RWPE1 (cell line): ENCODE results near the gene EDRF1.

Source experiments
- CTCF ChIA-PET: fragments of 350-600 bp; sonication (Branson Sonifier 250); formaldehyde crosslinking; extraction: SDS; loops from one replicate; lab custom pipeline; 2021; lab: Yijun Ruan, JAX
- POLR2A ChIA-PET: fragments of 400-600 bp; formaldehyde crosslinking; extraction: SDS; loops from one replicate; lab custom pipeline; 2020; ENCODE audit warnings: antibody characterized with exemption; ENCODE audit not compliant: low non-redundant PET; lab: Yijun Ruan, JAX
- DNase-seq: peaks from one replicate; pipeline ENCODE4 v3.0.0; 2012; ENCODE audit warnings: low spot score
- H3K27ac ChIP-seq: fragments of 450-650 bp; 2 replicates; pipeline ENCODE4 v1.5.1; 2017
- CTCF ChIP-seq: fragments of 450-650 bp; conservative IDR thresholded peaks from 2 replicates; pipeline ENCODE4 v1.5.1; 2017; ENCODE audit warnings: low read depth, mild to moderate bottlenecking

Gene EDRF1

GRCh38 chr10:125721035-125721434, 1.5 kb downstream of the EDRF1 start:
- ChIA-PET POLR2A (no interaction called here), CTCF (interaction anchor here (0.6 kb wide), 2 partner anchors 262 to 1112 kb away, joined by 3 read pairs; no protein-coding TSS in a partner anchor)
- TF ChIP-seq CTCF, result no peak
- DNase-seq, result no peak
- H3K27ac ChIP-seq, result no peak overlapping the region

- no peak for DNase-seq
- no peak overlapping the region for H3K27ac ChIP-seq
- no peak for TF ChIP-seq CTCF
- POLR2A ChIA-PET, result no interaction called here
- CTCF ChIA-PET, result interaction anchor here (0.5 kb wide), 1 partner anchor 14 kb away, joined by 4 read pairs; no protein-coding TSS in a partner anchor
Observed at GRCh38 chr10:125722811-125723210, 3.3 kb downstream of the EDRF1 start.

GRCh38 chr10:125726914-125727313, 7.4 kb downstream of the EDRF1 start:
- no peak for TF ChIP-seq CTCF
- ChIA-PET CTCF (interaction anchor here (0.6 kb wide), 1 partner anchor 20 kb away, joined by 4 read pairs; no protein-coding TSS in a partner anchor), POLR2A (no interaction called here)
- H3K27ac ChIP-seq, result no peak overlapping the region
- DNase-seq, result no peak

GRCh38 chr10:125727436-125727835, 7.9 kb downstream of the EDRF1 start:
- no peak overlapping the region for H3K27ac ChIP-seq
- CTCF ChIA-PET, result interaction anchor here (0.6 kb wide), 1 partner anchor 20 kb away, joined by 4 read pairs; no protein-coding TSS in a partner anchor
- no peak for TF ChIP-seq CTCF
- POLR2A ChIA-PET, result no interaction called here
- DNase-seq, result no peak

- ChIA-PET POLR2A (no interaction called here), CTCF (interaction anchor here (0.9 to 1.4 kb wide), 2 partner anchors 11 to 1351 kb away, joined by 3 to 4 read pairs; no protein-coding TSS in a partner anchor)
- no peak for TF ChIP-seq CTCF
- no peak for DNase-seq
- no peak overlapping the region for H3K27ac ChIP-seq
Observed at GRCh38 chr10:125734148-125734547, 14.6 kb downstream of the EDRF1 start.

GRCh38 chr10:125734823-125735222, 15.3 kb downstream of the EDRF1 start:
- DNase-seq, result no peak
- CTCF ChIA-PET, result interaction anchor here (1.4 kb wide), 1 partner anchor 10 kb away, joined by 4 read pairs; no protein-coding TSS in a partner anchor
- POLR2A ChIA-PET, result no interaction called here
- no peak for TF ChIP-seq CTCF
- no peak overlapping the region for H3K27ac ChIP-seq
